UCSD-AML1 (cell line): ENCODE results near the gene MUC5B.

Experiments used
- DNase-seq: peaks from one replicate; lab custom pipeline; 2025; ENCODE audit not compliant: unreplicated experiment; lab: John Stamatoyannopoulos, UW

Gene MUC5B

DNA sequence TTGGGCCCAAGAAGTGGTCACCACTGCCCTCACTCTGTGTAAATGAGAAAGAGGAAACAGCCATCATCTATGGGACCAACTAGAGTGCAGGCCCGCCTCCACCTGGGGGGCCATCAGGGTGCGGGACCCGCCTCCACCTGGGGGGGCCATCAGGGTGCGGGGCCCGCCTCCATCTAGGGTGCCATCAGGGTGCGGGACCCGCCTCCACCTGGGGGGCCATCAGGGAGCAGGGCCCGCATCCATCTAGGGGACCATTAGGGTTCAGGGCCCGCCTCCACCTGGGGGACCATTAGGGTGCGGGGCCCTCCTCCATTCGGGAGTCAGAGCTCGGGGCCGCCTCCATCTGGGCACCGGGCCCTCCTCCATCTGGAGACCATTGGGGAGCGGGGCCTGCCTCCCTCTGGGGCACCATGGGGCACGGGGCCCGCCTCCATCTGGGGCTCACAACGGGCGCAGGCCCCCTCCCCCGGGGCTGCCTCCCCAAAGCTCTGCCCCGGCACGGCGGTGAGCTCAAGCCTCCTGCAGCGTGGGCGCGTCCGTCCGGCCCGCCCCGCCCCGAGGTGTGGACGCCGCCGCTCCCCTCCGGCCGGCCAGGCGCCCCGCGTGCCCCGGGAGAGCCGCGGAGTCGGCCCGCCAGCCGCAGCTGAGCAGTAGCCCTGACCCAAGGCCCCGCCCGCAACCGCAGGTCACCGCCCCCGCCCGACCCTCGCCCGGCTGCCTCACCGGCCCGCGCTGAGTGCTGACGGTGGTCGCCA, 86.1 kb downstream of the MUC5B start:
- DNase-seq: no peak

DNA sequence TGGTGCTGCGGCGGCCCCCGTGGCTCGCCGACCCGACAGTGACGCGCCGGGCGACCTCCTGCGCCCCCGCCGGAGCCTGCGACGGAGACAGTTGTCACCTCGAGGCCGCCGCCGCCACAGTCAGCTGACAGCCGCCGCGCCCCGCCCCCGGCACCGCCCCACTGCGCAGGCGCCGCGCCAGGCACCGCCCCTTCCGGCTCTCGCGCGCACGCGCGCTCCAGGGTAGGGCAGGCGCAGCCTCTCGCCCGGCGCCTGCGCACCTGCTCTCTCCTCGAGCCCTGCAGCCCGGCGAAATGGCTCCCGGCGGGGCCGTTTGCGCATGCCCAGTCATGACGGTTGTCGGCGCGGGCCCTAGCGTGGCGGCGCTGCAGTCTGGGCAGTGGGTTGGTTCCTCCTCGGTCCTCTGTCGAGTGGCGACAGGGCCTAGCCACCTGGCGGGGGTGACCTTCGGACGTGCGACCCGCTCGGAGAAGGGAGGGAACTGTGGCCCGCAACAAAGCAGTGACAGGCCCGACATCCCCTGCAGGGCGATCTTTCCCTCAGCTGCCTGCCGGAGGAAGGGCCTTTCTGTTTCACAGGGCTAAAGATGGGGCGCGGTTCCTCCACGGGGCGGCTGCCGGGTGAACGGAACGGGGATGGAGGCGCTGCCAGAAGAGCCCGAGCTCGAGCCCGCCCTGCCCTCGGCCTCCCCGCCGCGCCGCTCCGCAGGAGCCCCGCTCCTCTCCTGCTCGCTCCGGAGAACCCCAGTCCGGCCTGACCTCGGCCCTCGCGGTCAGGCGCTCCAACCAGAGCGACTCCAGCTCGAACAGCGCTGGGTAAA, 86.8 kb downstream of the MUC5B start, which contains the start of gene TOLLIP:
TOLLIP (minus strand) TSS at position 135 of the 820 bp plus-strand sequence; CDS start at position 1, 134 bp downstream.
- peak; percentile 96 for DNase-seq

DNA sequence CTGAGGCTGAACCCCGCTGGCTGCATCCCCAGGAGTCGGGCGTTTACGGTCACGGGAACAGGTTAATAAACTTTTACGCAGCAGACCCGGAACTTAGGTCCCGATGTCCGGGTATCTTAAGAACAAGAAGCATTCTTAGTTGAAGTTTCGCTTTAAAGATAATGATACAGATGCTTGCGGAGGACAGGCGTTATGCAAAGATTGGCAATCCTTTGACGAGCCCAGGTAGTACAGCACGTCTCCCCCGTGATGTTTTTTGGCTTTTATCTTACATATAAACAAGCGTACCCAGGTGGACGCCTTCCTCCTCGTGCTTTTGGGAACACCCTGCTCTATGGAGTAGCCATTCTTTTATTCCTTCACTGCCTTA, 87.4 kb downstream of the MUC5B start:
- DNase-seq: no peak

DNA sequence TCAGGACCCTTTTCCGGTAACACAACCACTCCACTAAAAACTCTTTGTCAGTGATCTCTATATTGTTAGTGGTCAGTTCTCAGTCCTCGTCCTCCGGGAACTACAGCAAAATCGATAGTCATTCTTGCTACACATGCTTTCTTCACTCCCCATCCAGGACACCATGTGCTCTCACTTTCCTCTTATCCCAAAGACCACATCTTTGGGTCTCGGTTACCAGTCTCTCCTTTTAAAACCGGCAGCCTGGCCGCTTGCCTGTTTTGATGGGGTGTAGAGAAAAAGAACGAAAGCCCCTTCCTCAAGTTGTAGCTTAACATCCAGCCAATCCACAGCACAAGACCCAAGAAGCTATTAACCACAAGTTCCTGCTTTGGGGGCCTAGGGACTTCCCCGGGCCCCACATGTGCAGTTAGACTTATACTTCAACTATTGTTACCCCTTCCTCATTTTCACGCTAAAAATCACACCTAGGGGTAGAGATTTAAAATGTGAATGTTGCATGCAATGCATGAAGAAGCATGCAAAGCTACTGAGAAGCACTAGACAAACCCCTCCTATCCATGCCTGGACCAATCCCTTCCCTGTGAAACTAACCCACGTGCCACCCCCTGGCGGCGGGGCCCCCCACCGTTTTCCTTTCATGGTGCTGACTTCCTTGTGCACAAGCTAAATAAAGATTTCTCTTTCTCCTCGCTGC, 88.1 kb downstream of the MUC5B start:
- peak; percentile 61 for DNase-seq
